ENCODE data around the gene KRT39. TPM values are rescaled to one million over a fixed set of nuclear protein-coding genes. Genes with fewer than 3 reads are reported as not detected.

Gene KRT39
- total and polyA plus RNA-seq, 2 experiments from 2014 or later = not detected

DNA sequence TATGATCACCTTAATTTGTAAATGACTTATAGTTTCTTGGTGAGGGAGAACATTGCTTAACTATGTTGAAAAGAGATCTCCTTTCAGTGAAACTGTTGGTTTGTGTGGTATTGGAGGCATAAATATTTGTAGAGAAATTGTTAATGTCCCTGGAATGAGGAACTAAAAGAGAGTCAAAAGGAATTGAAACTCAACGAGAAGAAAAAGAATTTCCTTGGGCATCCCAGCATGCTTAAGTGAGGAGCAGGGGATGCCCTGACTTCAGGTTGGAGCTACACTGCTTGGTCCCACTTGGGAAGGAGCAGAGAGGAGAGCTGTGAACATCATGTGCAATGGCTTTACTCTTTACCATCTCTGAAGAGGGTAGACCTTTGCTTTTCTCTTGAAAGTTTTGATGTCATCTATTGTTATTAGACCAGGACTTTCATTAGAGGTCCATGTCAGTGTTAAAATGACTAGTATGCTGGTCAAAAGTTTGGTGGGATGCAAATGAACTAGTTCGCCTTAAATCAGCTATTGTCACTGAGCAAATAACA is 51.0 kb downstream of the KRT39 start (continued):
- TF ChIP-seq ZNF462 (CRISPR knock-in tag; IDR thresholded peaks at IDR 0.05) = no peak
- no peak for TF ChIP-seq EZH2 (IDR thresholded peaks at IDR 0.05; ENCODE audit: low read depth, unreplicated experiment)

DNA sequence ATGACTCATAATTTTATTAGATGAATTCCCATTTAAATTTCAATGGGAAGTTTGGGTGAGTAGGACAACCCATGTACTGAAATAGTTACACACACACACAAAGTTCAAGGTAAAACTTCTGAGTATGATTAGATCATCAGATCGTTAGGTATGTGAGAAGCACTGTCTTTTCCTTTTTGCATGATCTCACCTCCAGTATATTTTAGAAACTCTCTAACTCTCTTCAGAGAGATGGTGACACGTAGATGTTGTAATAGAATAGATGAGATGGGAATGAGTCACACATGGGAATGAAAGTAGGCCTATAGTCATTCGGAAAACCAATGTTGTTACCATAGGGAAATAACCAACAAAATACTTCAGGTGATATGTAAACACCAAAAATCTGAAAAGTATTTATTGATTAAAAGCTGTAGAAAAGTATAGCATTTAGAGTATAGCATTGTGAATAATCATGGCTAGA is 51.5 kb downstream of the KRT39 start:
- H3F3A ChIP-seq (replicated peaks; ENCODE audit: low read depth) = no peaks in the 10 kb centered on the region
- TF ChIP-seq EZH2 (IDR thresholded peaks at IDR 0.05; ENCODE audit: low read depth, unreplicated experiment) (no peak), ETS1 (IDR thresholded peaks at IDR 0.05) (no peak), POLR2AphosphoS5 (IDR thresholded peaks at IDR 0.05; ENCODE audit: low read depth) (no peak), CREB1 (CRISPR knock-in tag; IDR thresholded peaks at IDR 0.05; ENCODE audit: low read depth) (no peak), NANOG (IDR thresholded peaks at IDR 0.05; ENCODE audit: borderline replicate concordance) (no peak), STAT1 (IDR thresholded peaks at IDR 0.05; ENCODE audit: unreplicated experiment) (no peak), JUNB (IDR thresholded peaks at IDR 0.05; ENCODE audit: unreplicated experiment) (no peak), ZNF331 (CRISPR knock-in tag; IDR thresholded peaks at IDR 0.05; ENCODE audit: low read depth) (no peak), ZNF114 (CRISPR knock-in tag; IDR thresholded peaks at IDR 0.05) (no peak), EZH2phosphoT487 (IDR thresholded peaks at IDR 0.05; ENCODE audit: unreplicated experiment) (no peak)
- TF ChIP-seq, protein P1, sequence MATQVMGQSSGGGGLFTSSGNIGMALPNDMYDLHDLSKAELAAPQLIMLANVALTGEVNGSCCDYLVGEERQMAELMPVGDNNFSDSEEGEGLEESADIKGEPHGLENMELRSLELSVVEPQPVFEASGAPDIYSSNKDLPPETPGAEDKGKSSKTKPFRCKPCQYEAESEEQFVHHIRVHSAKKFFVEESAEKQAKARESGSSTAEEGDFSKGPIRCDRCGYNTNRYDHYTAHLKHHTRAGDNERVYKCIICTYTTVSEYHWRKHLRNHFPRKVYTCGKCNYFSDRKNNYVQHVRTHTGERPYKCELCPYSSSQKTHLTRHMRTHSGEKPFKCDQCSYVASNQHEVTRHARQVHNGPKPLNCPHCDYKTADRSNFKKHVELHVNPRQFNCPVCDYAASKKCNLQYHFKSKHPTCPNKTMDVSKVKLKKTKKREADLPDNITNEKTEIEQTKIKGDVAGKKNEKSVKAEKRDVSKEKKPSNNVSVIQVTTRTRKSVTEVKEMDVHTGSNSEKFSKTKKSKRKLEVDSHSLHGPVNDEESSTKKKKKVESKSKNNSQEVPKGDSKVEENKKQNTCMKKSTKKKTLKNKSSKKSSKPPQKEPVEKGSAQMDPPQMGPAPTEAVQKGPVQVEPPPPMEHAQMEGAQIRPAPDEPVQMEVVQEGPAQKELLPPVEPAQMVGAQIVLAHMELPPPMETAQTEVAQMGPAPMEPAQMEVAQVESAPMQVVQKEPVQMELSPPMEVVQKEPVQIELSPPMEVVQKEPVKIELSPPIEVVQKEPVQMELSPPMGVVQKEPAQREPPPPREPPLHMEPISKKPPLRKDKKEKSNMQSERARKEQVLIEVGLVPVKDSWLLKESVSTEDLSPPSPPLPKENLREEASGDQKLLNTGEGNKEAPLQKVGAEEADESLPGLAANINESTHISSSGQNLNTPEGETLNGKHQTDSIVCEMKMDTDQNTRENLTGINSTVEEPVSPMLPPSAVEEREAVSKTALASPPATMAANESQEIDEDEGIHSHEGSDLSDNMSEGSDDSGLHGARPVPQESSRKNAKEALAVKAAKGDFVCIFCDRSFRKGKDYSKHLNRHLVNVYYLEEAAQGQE (IDR thresholded peaks at IDR 0.05; ENCODE audit: unreplicated experiment) = no peak

More for the DNA sequence above, 51.5 kb downstream of the KRT39 start:
- Mint-ChIP-seq H3K27ac (no peak overlapping the region), H3K4me1 (peaks cover 5% of the 10 kb centered on the region; the same call in 2 of the 3 replicates), H3K36me3 (ENCODE audit: low read depth) (no peaks in the 10 kb centered on the region), H3K27me3 (ENCODE audit: insufficient read depth, low read depth, poor library complexity) (no peaks in the 10 kb centered on the region), H3K9me3 (no peaks in the 10 kb centered on the region), H3K4me3 (no peak overlapping the region)
- Histone ChIP-seq H3K9me2 (ENCODE audit: insufficient read depth) (no peaks in the 10 kb centered on the region), H3K79me2 (replicated peaks; ENCODE audit: insufficient read depth) (no peaks in the 10 kb centered on the region), H3K36me3 (ENCODE audit: insufficient read depth) (no peaks in the 10 kb centered on the region), H3K4me3 (no peak overlapping the region), H3K4me1 (ENCODE audit: insufficient read depth) (no peaks in the 10 kb centered on the region), H2AFZ (no peak overlapping the region), H3K27me3 (ENCODE audit: insufficient read depth) (no peaks in the 10 kb centered on the region), H3K27ac (ENCODE audit: low read depth) (no peak overlapping the region), H4K20me1 (replicated peaks; ENCODE audit: insufficient read depth) (no peaks in the 10 kb centered on the region), H3K4me2 (no peak overlapping the region)
- ATAC-seq = no peak
- no peak for DNase-seq (ENCODE audit: low spot score)

Data from GM23338 (cell line).